ENCODE data around the gene FBXW2. TPM values are rescaled to one million over a fixed set of nuclear protein-coding genes. Genes with fewer than 3 reads are reported as not detected.

Gene FBXW2
- total and polyA plus RNA-seq, 8 donors, result 7.9 to 78.9 (median 18.0) TPM

GRCh38 chr9:120741191-120741590 lies 52.0 kb downstream of the FBXW2 start:
- peaks cover 0 to 8% (median 0%) of the 10 kb centered on the region in 4 donors for H3K4me1 ChIP-seq
- intact Hi-C loops (cut with DNase I; ENCODE audit: low total_unique reads), result no loop called here
- H3K9me3 ChIP-seq, result no peaks in the 10 kb centered on the region
- no peak for DNase-seq
- H3K36me3 ChIP-seq, result no peaks in the 10 kb centered on the region
- no peaks in the 10 kb centered on the region for H3K27me3 ChIP-seq
- no peak overlapping the region for H3K4me3 ChIP-seq
- 23 to 48% (median 42%) methylated on average over 1 of the region's 1 CpG for WGBS, 5 donors
- TF ChIP-seq POLR2AphosphoS5 (IDR thresholded peaks at IDR 0.05), result no peak
- TF ChIP-seq CTCF (IDR thresholded peaks at IDR 0.05), result no peak
- H3K27ac ChIP-seq, result no peak overlapping the region

- Histone ChIP-seq H3K4me3 (no peak overlapping the region), H3K27me3 (no peaks in the 10 kb centered on the region), H3K27ac (no peak overlapping the region), H3K4me1 (peaks cover 1 to 18% (median 9%) of the 10 kb centered on the region in 4 donors), H3K36me3 (no peaks in the 10 kb centered on the region), H3K9me3 (no peaks in the 10 kb centered on the region)
- TF ChIP-seq POLR2AphosphoS5 (IDR thresholded peaks at IDR 0.05) (no peak), CTCF (IDR thresholded peaks at IDR 0.05) (no peak), EP300 (IDR thresholded peaks at IDR 0.05) (no peak), POLR2A (IDR thresholded peaks at IDR 0.05) (no peak)
- DNase-seq, result no peak
- intact Hi-C loops (cut with DNase I; ENCODE audit: low total_unique reads), result no loop called here
Measured at GRCh38 chr9:120740132-120740531, 53.1 kb downstream of the FBXW2 start.

- no peak for DNase-seq
- intact Hi-C loops (cut with DNase I; ENCODE audit: low total_unique reads), result no loop called here
- Histone ChIP-seq H3K4me3 (no peak overlapping the region), H3K36me3 (no peaks in the 10 kb centered on the region), H3K27ac (peak overlapping the region in 2 of 5 donors; percentile 11 to 86), H3K4me1 (peaks cover 10 to 44% (median 26%) of the 10 kb centered on the region in 4 donors), H3K27me3 (no peaks in the 10 kb centered on the region), H3K9me3 (no peaks in the 10 kb centered on the region)
- TF ChIP-seq CTCF (IDR thresholded peaks at IDR 0.05) (no peak), POLR2A (IDR thresholded peaks at IDR 0.05) (no peak)
- 87 to 100% (median 96%) methylated on average over 5 of the region's 5 CpGs for WGBS, 5 donors
Measured at GRCh38 chr9:120737416-120738165, 55.6 kb downstream of the FBXW2 start.

GRCh38 chr9:120736881-120737280 lies 56.3 kb downstream of the FBXW2 start:
- H3K27me3 ChIP-seq, result no peaks in the 10 kb centered on the region
- H3K36me3 ChIP-seq, result no peaks in the 10 kb centered on the region
- peak overlapping the region in 2 of 5 donors; percentile 78 to 86 for H3K27ac ChIP-seq
- H3K4me3 ChIP-seq, result no peak overlapping the region
- no peaks in the 10 kb centered on the region for H3K9me3 ChIP-seq
- WGBS, 5 donors, result 90 to 96% (median 93%) methylated on average over 2 of the region's 2 CpGs
- no peak for DNase-seq
- intact Hi-C loops (cut with DNase I; ENCODE audit: low total_unique reads), result no loop called here
- TF ChIP-seq POLR2AphosphoS5 (IDR thresholded peaks at IDR 0.05) (no peak), CTCF (IDR thresholded peaks at IDR 0.05) (no peak), POLR2A (IDR thresholded peaks at IDR 0.05) (no peak), EP300 (IDR thresholded peaks at IDR 0.05) (no peak)
- H3K4me1 ChIP-seq, result peaks cover 10 to 48% (median 27%) of the 10 kb centered on the region in 4 donors

Measured in stomach (tissue), 9 donors.